Endothelial cell of umbilical vein (primary cell): ENCODE measurements around the gene SULF2. TPM values are rescaled to one million over a fixed set of nuclear protein-coding genes. Genes with fewer than 3 reads are reported as not detected.

Experiments
- BruUV-seq: library from RNA; stranded (reverse); fragments of 400-500 nt; replicated peaks from 2 replicates; lab custom pipeline; 2021; lab: Mats Ljungman, UMichigan
- CTCF ChIA-PET: fragments of 300-600, 350-600 bp; sonication (Branson Sonifier 250); formaldehyde crosslinking; loops from one replicate; lab custom pipeline; 2021; ENCODE audit warnings: antibody characterized with exemption, inconsistent platforms; lab: Charles Lee
- POLR2A ChIA-PET: fragments of 300-600, 350-600 bp; sonication (Branson Sonifier 250); formaldehyde crosslinking; loops from one replicate; lab custom pipeline; 2021; ENCODE audit warnings: antibody characterized with exemption, inconsistent platforms; lab: Charles Lee
- DNase-seq: peaks from one replicate; pipeline ENCODE4 v3.0.0-alpha.2; 2011; ENCODE audit warnings: low read depth, low spot score
- FAIRE-seq: peaks from 2 replicates; lab custom pipeline; 2011; peaks lifted over from hg19 to GRCh38; lab: Jason Lieb, UNC
- H2AFZ ChIP-seq: 2 replicates; pipeline ENCODE4 v1.6.0; 2012; ENCODE audit warnings: low read depth, low read length, control low read depth, inconsistent platforms
- H3K27ac ChIP-seq: 2 replicates; pipeline ENCODE4 v1.5.1; 2011; ENCODE audit warnings: low read depth, mild to moderate bottlenecking, control low read depth, low read length, moderate library complexity; ENCODE audit not compliant: insufficient read depth
- H3K27me3 ChIP-seq, 2 experiments: 2 replicates each; pipeline versions ENCODE4 v1.6.0 to v1.6.1; 2011; ENCODE audit warnings: low read length in 2 of 2, mixed read lengths in 1 of 2; ENCODE audit not compliant: control insufficient read depth in 2 of 2, insufficient read depth in 2 of 2
- H3K36me3 ChIP-seq, 2 experiments: 2 replicates in 1 of 2; 3 replicates in 1 of 2; pipeline ENCODE4 v1.5.1; 2011; ENCODE audit warnings: low read length in 2 of 2, mild to moderate bottlenecking in 1 of 2, moderate library complexity in 1 of 2; ENCODE audit not compliant: control insufficient read depth in 2 of 2, insufficient read depth in 2 of 2; ENCODE audit errors: extremely low read depth in 1 of 2
- H3K4me1 ChIP-seq: 3 replicates; pipeline ENCODE4 v1.5.1; 2011; ENCODE audit warnings: mild to moderate bottlenecking, low read length; ENCODE audit not compliant: control insufficient read depth, insufficient read depth; ENCODE audit errors: extremely low read depth
- H3K4me2 ChIP-seq: 2 replicates; pipeline ENCODE4 v1.6.1; 2011; ENCODE audit warnings: low read length, control low read depth, mixed read lengths; ENCODE audit not compliant: insufficient read depth
- H3K4me3 ChIP-seq, 3 experiments: fragments of 200-600 bp in 1 of 3; sonication (generic), shearing (Covaris generic) in 1 of 3; replicated peaks in 1 of 3; 2 replicates each; pipeline ENCODE4 v1.5.1; 2011 to 2016; ENCODE audit warnings: control low read depth in 3 of 3, low read length in 3 of 3, mild to moderate bottlenecking in 2 of 3, inconsistent platforms in 1 of 3, low read depth in 1 of 3, moderate library complexity in 1 of 3; ENCODE audit not compliant: insufficient read depth in 1 of 3
- H3K79me2 ChIP-seq: 2 replicates; pipeline ENCODE4 v1.6.0; 2012; ENCODE audit warnings: low read length, inconsistent platforms; ENCODE audit not compliant: control insufficient read depth, insufficient read depth
- H3K9ac ChIP-seq: replicated peaks from 2 replicates; pipeline ENCODE3; 2011; ENCODE audit warnings: low read length, control low read depth; ENCODE audit not compliant: insufficient read depth; ENCODE audit errors: extremely low read depth
- H3K9me1 ChIP-seq: replicated peaks from 3 replicates; pipeline ENCODE4 v1.6.0; 2011; ENCODE audit warnings: mild to moderate bottlenecking, low read length; ENCODE audit not compliant: control insufficient read depth, insufficient read depth; ENCODE audit errors: extremely low read depth
- H3K9me3 ChIP-seq: replicated peaks from 2 replicates; pipeline ENCODE4 v1.5.1; 2012; ENCODE audit warnings: low read length, inconsistent platforms; ENCODE audit not compliant: control insufficient read depth, insufficient read depth
- H4K20me1 ChIP-seq: replicated peaks from 2 replicates; pipeline ENCODE3; 2011; ENCODE audit warnings: mild to moderate bottlenecking, low read length; ENCODE audit not compliant: control insufficient read depth, insufficient read depth; ENCODE audit errors: extremely low read depth
- EZH2 ChIP-seq: IDR thresholded peaks from 2 replicates; pipeline ENCODE4 v1.6.1; 2012; ENCODE audit warnings: borderline replicate concordance, low read depth, mild to moderate bottlenecking, moderate library complexity, low read length, inconsistent platforms; ENCODE audit not compliant: severe bottlenecking
- FOS ChIP-seq: IDR thresholded peaks from 2 replicates; pipeline ENCODE4 v1.6.1; 2011; ENCODE audit warnings: mild to moderate bottlenecking, low read length, moderate library complexity, borderline replicate concordance; ENCODE audit not compliant: insufficient read depth
- GATA2 ChIP-seq: IDR thresholded peaks from 2 replicates; pipeline ENCODE4 v1.7.0; 2011; ENCODE audit warnings: low read depth, mild to moderate bottlenecking, moderate library complexity, mixed read lengths, low read length; ENCODE audit not compliant: insufficient read length, insufficient read depth
- JUN ChIP-seq: IDR thresholded peaks from 2 replicates; pipeline ENCODE4 v1.6.1; 2011; ENCODE audit warnings: borderline replicate concordance, low read depth; ENCODE audit not compliant: insufficient read length, insufficient read depth
- MYC ChIP-seq: IDR thresholded peaks from one replicate; pipeline ENCODE4 v1.6.1; 2011; ENCODE audit warnings: mild to moderate bottlenecking, low read depth, low read length
- POLR2A ChIP-seq: IDR thresholded peaks from 2 replicates; pipeline ENCODE4 v1.6.1; 2012; ENCODE audit warnings: low read depth, mild to moderate bottlenecking, control low read depth, low read length
- POLR2AphosphoS5 ChIP-seq: IDR thresholded peaks from 2 replicates; pipeline ENCODE4 v1.6.1; 2012; ENCODE audit warnings: low read depth, mild to moderate bottlenecking, control low read depth, low read length, moderate library complexity; ENCODE audit not compliant: insufficient read depth
- dilution Hi-C: fragments of 300-500 bp; cut with MboI; formaldehyde crosslinking; loops from one replicate; pipeline ENCODE4 v1.15.0; 2019; ENCODE audit warnings: low sequenced_read_pairs; ENCODE audit not compliant: extremely low pct_ligation_motif_present
- intact Hi-C: fragments of 100-400 bp; cut with micrococcal nuclease; formaldehyde crosslinking; loops from one replicate; pipeline ENCODE4 v1.10.0; 2022
- polyA plus RNA-seq, 4 experiments: library from polyadenylated mRNA; depleted of rRNA in 3 of 4; stranded (reverse) in 3 of 4; unstranded in 1 of 4; fragments of >200 nt; gene quantifications; 2 replicates each; pipeline versions ENCODE4 v1.2.1 to v1.2.3, GENCODE V29; 2011 to 2012; ENCODE audit warnings: missing spikeins in 1 of 4
- total RNA-seq: library from RNA; stranded (reverse); gene quantifications from 2 replicates; pipeline ENCODE4 v1.2.3, GENCODE V29; 2021
- TF ChIP-seq, protein P1 (sequence below), 2 donors: IDR thresholded peaks; 1 replicate in 1 of 2; 2 replicates in 1 of 2; pipeline ENCODE4 v1.5.1; 2011; ENCODE audit warnings: low read length in 2 of 2, mild to moderate bottlenecking in 2 of 2, moderate library complexity in 2 of 2, control low read depth in 1 of 2, inconsistent platforms in 1 of 2, low read depth in 1 of 2; ENCODE audit not compliant: insufficient read depth in 1 of 2; ENCODE audit errors: extremely low read depth in 1 of 2
- TF ChIP-seq, protein P2 (sequence below): IDR thresholded peaks from 2 replicates; pipeline ENCODE4 v1.6.1; 2011; ENCODE audit not compliant: insufficient read depth, insufficient read length

Gene SULF2
- total and polyA plus RNA-seq, 2 donors (not counting 3 experiments of a cell fraction or from before 2014, with no cell fraction given): 58.5 to 160 TPM

DNA sequence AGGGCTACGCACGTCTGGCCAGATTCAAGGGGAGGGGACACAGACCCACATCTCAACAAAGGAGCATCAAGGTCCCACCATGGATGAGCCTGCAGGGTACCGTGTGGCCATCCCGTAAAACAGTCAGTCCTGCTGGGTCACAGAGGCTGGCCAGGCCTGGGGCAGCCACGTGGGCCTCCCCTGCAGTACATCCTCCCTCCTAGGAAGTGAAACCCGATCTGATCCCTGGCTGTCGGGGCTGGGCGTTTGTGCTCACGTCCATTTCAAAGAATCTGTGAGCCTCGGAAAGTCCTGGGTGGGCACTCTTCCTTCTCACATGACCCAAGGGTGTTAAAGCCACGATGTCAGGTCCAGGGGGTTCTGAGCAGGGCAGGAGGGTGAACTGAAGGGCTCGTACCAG, 14.3 kb downstream of the SULF2 start:
- no TSS peak for BruUV-seq
- H3K4me2 ChIP-seq: no peak overlapping the region
- H3K9me3 ChIP-seq: no peaks in the 10 kb centered on the region
- H3K36me3 ChIP-seq: no peaks in the 10 kb centered on the region
- TF ChIP-seq GATA2 (no peak), JUN (no peak), MYC (no peak), POLR2AphosphoS5 (no peak), POLR2A (no peak), EZH2 (no peak), FOS (no peak)
- TF ChIP-seq, protein P1, sequence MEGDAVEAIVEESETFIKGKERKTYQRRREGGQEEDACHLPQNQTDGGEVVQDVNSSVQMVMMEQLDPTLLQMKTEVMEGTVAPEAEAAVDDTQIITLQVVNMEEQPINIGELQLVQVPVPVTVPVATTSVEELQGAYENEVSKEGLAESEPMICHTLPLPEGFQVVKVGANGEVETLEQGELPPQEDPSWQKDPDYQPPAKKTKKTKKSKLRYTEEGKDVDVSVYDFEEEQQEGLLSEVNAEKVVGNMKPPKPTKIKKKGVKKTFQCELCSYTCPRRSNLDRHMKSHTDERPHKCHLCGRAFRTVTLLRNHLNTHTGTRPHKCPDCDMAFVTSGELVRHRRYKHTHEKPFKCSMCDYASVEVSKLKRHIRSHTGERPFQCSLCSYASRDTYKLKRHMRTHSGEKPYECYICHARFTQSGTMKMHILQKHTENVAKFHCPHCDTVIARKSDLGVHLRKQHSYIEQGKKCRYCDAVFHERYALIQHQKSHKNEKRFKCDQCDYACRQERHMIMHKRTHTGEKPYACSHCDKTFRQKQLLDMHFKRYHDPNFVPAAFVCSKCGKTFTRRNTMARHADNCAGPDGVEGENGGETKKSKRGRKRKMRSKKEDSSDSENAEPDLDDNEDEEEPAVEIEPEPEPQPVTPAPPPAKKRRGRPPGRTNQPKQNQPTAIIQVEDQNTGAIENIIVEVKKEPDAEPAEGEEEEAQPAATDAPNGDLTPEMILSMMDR (IDR thresholded peaks at IDR 0.05; ENCODE audit: extremely low read depth in 1 of 2, insufficient read depth in 1 of 2, low read depth in 1 of 2, low read length in 2 of 2): no peak
- TF ChIP-seq, protein P2, sequence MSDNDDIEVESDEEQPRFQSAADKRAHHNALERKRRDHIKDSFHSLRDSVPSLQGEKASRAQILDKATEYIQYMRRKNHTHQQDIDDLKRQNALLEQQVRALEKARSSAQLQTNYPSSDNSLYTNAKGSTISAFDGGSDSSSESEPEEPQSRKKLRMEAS: no peak
- POLR2A ChIA-PET: no interaction called here
- H3K79me2 ChIP-seq: no peaks in the 10 kb centered on the region
- no peak for DNase-seq
- no peak overlapping the region for H3K9ac ChIP-seq
- no peaks in the 10 kb centered on the region for H3K9me1 ChIP-seq
- no peaks in the 10 kb centered on the region for H3K27me3 ChIP-seq
- dilution Hi-C loops: no loop called here
- no peak for FAIRE-seq
- CTCF ChIA-PET: interaction anchor here (1.3 kb wide), 1 partner anchor 13 kb away, joined by 4 read pairs; no protein-coding TSS in a partner anchor
- no peak overlapping the region for H3K4me3 ChIP-seq
- H4K20me1 ChIP-seq: no peaks in the 10 kb centered on the region
- no peak overlapping the region for H3K27ac ChIP-seq
- peaks cover 21% of the 10 kb centered on the region for H3K4me1 ChIP-seq
- intact Hi-C loops: loop anchor here (5.0 kb wide), 1 partner anchor 526 kb away; no protein-coding TSS in a partner anchor
- H2AFZ ChIP-seq: no peak overlapping the region
